ENCODE data around the gene SPRING1.
A peak's percentile ranks its signal among the peaks of the same experiment; 100 is the strongest.

The SPRING1 gene

GRCh38 chr12:116698116-116698515, 39.8 kb downstream of the SPRING1 start:
- H3K27ac Mint-ChIP-seq (ENCODE audit: low read depth), result no peak overlapping the region
- H3K4me1 Mint-ChIP-seq, result peaks cover 1% of the 10 kb centered on the region
- ATAC-seq (replicated peaks; ENCODE audit: extremely low read depth, poor library complexity, severe bottlenecking) (no peak), DNase-seq (ENCODE audit: low spot score in 2 of 2) (no peak)
- peaks cover 41% of the 10 kb centered on the region for H3K27me3 Mint-ChIP-seq
- no peak overlapping the region for H3K4me3 Mint-ChIP-seq
- peaks cover 2% of the 10 kb centered on the region for H3K36me3 Mint-ChIP-seq (ENCODE audit: insufficient read depth)
- no peaks in the 10 kb centered on the region for H3K9me3 Mint-ChIP-seq

- DNase-seq (ENCODE audit: low spot score in 2 of 2), result no peak
- peaks cover 2% of the 10 kb centered on the region for H3K36me3 Mint-ChIP-seq (ENCODE audit: insufficient read depth)
- H3K27me3 Mint-ChIP-seq, result peaks cover 41% of the 10 kb centered on the region
- H3K9me3 Mint-ChIP-seq, result no peaks in the 10 kb centered on the region
- no peak overlapping the region for H3K27ac Mint-ChIP-seq (ENCODE audit: low read depth)
- no peaks in the 10 kb centered on the region for H3K4me1 Mint-ChIP-seq
- no peak overlapping the region for H3K4me3 Mint-ChIP-seq
- ATAC-seq (replicated peaks; ENCODE audit: extremely low read depth, poor library complexity, severe bottlenecking), result no peak
Observed at GRCh38 chr12:116697716-116698115, 40.2 kb downstream of the SPRING1 start.

- ATAC-seq (replicated peaks; ENCODE audit: extremely low read depth, poor library complexity, severe bottlenecking) (no peak), DNase-seq (ENCODE audit: low spot score in 2 of 2) (no peak)
- peaks cover 44% of the 10 kb centered on the region for H3K27me3 Mint-ChIP-seq
- H3K4me3 Mint-ChIP-seq, result no peak overlapping the region
- no peaks in the 10 kb centered on the region for H3K4me1 Mint-ChIP-seq
- H3K9me3 Mint-ChIP-seq, result no peaks in the 10 kb centered on the region
- H3K36me3 Mint-ChIP-seq (ENCODE audit: insufficient read depth), result peaks cover 2% of the 10 kb centered on the region
- H3K27ac Mint-ChIP-seq (ENCODE audit: low read depth), result no peak overlapping the region
Observed at GRCh38 chr12:116697305-116697704, 40.6 kb downstream of the SPRING1 start.

GRCh38 chr12:116695464-116695725, 42.5 kb downstream of the SPRING1 start:
- Mint-ChIP-seq H3K27me3 (peaks cover 58% of the 10 kb centered on the region), H3K9me3 (no peaks in the 10 kb centered on the region), H3K4me1 (no peaks in the 10 kb centered on the region), H3K4me3 (no peak overlapping the region), H3K27ac (ENCODE audit: low read depth) (no peak overlapping the region), H3K36me3 (ENCODE audit: insufficient read depth) (peaks cover 2% of the 10 kb centered on the region)
- no peak for DNase-seq (ENCODE audit: low spot score in 2 of 2)
- ATAC-seq (replicated peaks; ENCODE audit: extremely low read depth, poor library complexity, severe bottlenecking), result no peak

GRCh38 chr12:116694653-116695463, 43.0 kb downstream of the SPRING1 start:
- peaks cover 2% of the 10 kb centered on the region for H3K36me3 Mint-ChIP-seq (ENCODE audit: insufficient read depth)
- H3K4me1 Mint-ChIP-seq, result no peaks in the 10 kb centered on the region
- peaks cover 58% of the 10 kb centered on the region for H3K27me3 Mint-ChIP-seq
- H3K4me3 Mint-ChIP-seq, result peak overlapping the region; percentile 7
- ATAC-seq (replicated peaks; ENCODE audit: extremely low read depth, poor library complexity, severe bottlenecking) (no peak), DNase-seq (ENCODE audit: low spot score in 2 of 2) (no peak)
- H3K9me3 Mint-ChIP-seq, result no peaks in the 10 kb centered on the region
- no peak overlapping the region for H3K27ac Mint-ChIP-seq (ENCODE audit: low read depth)

GRCh38 chr12:116693286-116694227, 44.3 kb downstream of the SPRING1 start:
- no peak for ATAC-seq (replicated peaks; ENCODE audit: extremely low read depth, poor library complexity, severe bottlenecking)
- no peak overlapping the region for H3K27ac Mint-ChIP-seq (ENCODE audit: low read depth)

GRCh38 chr12:116692605-116693004, 45.3 kb downstream of the SPRING1 start:
- DNase-seq (ENCODE audit: low spot score in 2 of 2) (no peak), ATAC-seq (replicated peaks; ENCODE audit: extremely low read depth, poor library complexity, severe bottlenecking) (no peak)
- Mint-ChIP-seq H3K4me1 (no peaks in the 10 kb centered on the region), H3K9me3 (no peaks in the 10 kb centered on the region), H3K27ac (ENCODE audit: low read depth) (no peak overlapping the region), H3K36me3 (ENCODE audit: insufficient read depth) (no peaks in the 10 kb centered on the region), H3K4me3 (no peak overlapping the region), H3K27me3 (peaks cover 58% of the 10 kb centered on the region)

More at GRCh38 chr12:116693286-116694227, 44.3 kb downstream of the SPRING1 start:
- peaks cover 58% of the 10 kb centered on the region for H3K27me3 Mint-ChIP-seq
- no peaks in the 10 kb centered on the region for H3K9me3 Mint-ChIP-seq
- no peak overlapping the region for H3K4me3 Mint-ChIP-seq
- peaks cover 2% of the 10 kb centered on the region for H3K36me3 Mint-ChIP-seq (ENCODE audit: insufficient read depth)
- no peak for DNase-seq (ENCODE audit: low spot score in 2 of 2)
- no peaks in the 10 kb centered on the region for H3K4me1 Mint-ChIP-seq

- no peak for ATAC-seq (replicated peaks; ENCODE audit: extremely low read depth, poor library complexity, severe bottlenecking)
- no peak for DNase-seq (ENCODE audit: low spot score in 2 of 2)
- Mint-ChIP-seq H3K27ac (ENCODE audit: low read depth) (no peak overlapping the region), H3K4me1 (no peaks in the 10 kb centered on the region), H3K4me3 (no peak overlapping the region), H3K9me3 (no peaks in the 10 kb centered on the region), H3K27me3 (peaks cover 55% of the 10 kb centered on the region), H3K36me3 (ENCODE audit: insufficient read depth) (no peaks in the 10 kb centered on the region)
Observed at GRCh38 chr12:116691636-116692035, 46.2 kb downstream of the SPRING1 start.

- no peaks in the 10 kb centered on the region for H3K9me3 Mint-ChIP-seq
- peaks cover 51% of the 10 kb centered on the region for H3K27me3 Mint-ChIP-seq
- DNase-seq (ENCODE audit: low spot score in 2 of 2), result no peak
- H3K36me3 Mint-ChIP-seq (ENCODE audit: insufficient read depth), result no peaks in the 10 kb centered on the region
- no peak overlapping the region for H3K4me3 Mint-ChIP-seq
- H3K4me1 Mint-ChIP-seq, result no peaks in the 10 kb centered on the region
- no peak overlapping the region for H3K27ac Mint-ChIP-seq (ENCODE audit: low read depth)
- no peak for ATAC-seq (replicated peaks; ENCODE audit: extremely low read depth, poor library complexity, severe bottlenecking)
Observed at GRCh38 chr12:116691205-116691604, 46.7 kb downstream of the SPRING1 start.

GRCh38 chr12:116689979-116690744, 47.7 kb downstream of the SPRING1 start:
- H3K27ac Mint-ChIP-seq (ENCODE audit: low read depth), result no peak overlapping the region
- no peaks in the 10 kb centered on the region for H3K36me3 Mint-ChIP-seq (ENCODE audit: insufficient read depth)
- H3K4me3 Mint-ChIP-seq, result no peak overlapping the region
- DNase-seq (ENCODE audit: low spot score in 2 of 2) (no peak), ATAC-seq (replicated peaks; ENCODE audit: extremely low read depth, poor library complexity, severe bottlenecking) (no peak)
- peaks cover 41% of the 10 kb centered on the region for H3K27me3 Mint-ChIP-seq
- H3K4me1 Mint-ChIP-seq, result no peaks in the 10 kb centered on the region
- no peaks in the 10 kb centered on the region for H3K9me3 Mint-ChIP-seq

- H3K27me3 Mint-ChIP-seq, result peaks cover 34% of the 10 kb centered on the region
- H3K27ac Mint-ChIP-seq (ENCODE audit: low read depth), result no peak overlapping the region
- no peaks in the 10 kb centered on the region for H3K9me3 Mint-ChIP-seq
- H3K4me3 Mint-ChIP-seq, result no peak overlapping the region
- no peaks in the 10 kb centered on the region for H3K36me3 Mint-ChIP-seq (ENCODE audit: insufficient read depth)
- DNase-seq (ENCODE audit: low spot score in 2 of 2) (no peak), ATAC-seq (replicated peaks; ENCODE audit: extremely low read depth, poor library complexity, severe bottlenecking) (no peak)
- H3K4me1 Mint-ChIP-seq, result no peaks in the 10 kb centered on the region
Observed at GRCh38 chr12:116689521-116689920, 48.3 kb downstream of the SPRING1 start.
